GM12875 (cell line): ENCODE data around the gene GPANK1.

Source experiments
- H3K4me3 ChIP-seq: one replicate; pipeline ENCODE4 v1.5.1; 2011; ENCODE audit warnings: low read depth, low read length, control low read depth
- CTCF ChIP-seq: IDR thresholded peaks from 2 replicates; pipeline ENCODE4 v1.5.1; 2011; ENCODE audit warnings: low read depth, mild to moderate bottlenecking, control low read depth, inconsistent platforms, low read length, moderate library complexity, borderline replicate concordance; ENCODE audit not compliant: insufficient read depth

Gene GPANK1

DNA sequence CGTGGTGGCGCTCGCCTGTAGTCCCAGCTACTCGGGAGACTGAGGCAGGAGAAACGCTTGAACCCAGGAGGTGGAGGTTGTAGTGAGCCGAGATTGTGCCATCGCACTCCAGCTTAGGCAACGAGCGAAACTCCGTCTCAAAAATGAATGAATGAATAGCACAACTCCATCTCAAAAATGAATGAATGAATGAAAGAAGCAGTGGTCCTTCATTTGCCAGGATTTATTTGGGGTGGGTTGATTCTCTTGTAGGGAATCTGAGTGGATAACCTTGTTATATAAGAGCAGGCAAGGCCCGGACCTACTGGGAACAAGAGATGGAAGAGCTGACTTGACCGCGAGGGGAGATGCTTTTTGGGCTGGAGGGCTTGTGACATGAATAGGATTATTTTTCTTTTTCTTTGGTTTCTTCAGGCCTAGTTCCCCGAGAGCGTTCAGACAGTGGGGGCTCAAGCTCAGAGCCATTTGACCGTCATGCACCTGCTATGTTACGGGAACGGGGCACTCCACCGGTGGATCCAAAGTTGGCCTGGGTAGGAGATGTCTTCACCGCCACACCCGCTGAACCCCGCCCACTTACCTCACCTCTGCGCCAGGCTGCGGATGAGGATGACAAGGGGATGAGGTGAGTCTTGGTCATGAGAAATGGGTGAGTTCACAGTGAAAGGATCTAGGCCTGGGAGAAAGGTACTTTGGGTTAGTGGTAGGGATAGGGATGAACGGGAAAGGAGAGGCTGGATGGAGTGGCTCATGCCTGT, 34.4 kb downstream of the GPANK1 start:
- TF ChIP-seq CTCF: no peak
- no peak overlapping the region for H3K4me3 ChIP-seq

- TF ChIP-seq CTCF: no peak
- H3K4me3 ChIP-seq: no peak overlapping the region
These were observed 35.8 kb downstream of the GPANK1 start for GRCh38 chr6:31629014-31629413.

GRCh38 chr6:31627690-31628287, 37.0 kb downstream of the GPANK1 start:
- no peak overlapping the region for H3K4me3 ChIP-seq
- no peak for TF ChIP-seq CTCF

GRCh38 chr6:31626952-31627351, 37.8 kb downstream of the GPANK1 start:
- no peak overlapping the region for H3K4me3 ChIP-seq
- TF ChIP-seq CTCF: no peak

- TF ChIP-seq CTCF: no peak
- no peak overlapping the region for H3K4me3 ChIP-seq
These were observed 40.7 kb downstream of the GPANK1 start for GRCh38 chr6:31624070-31624469.

GRCh38 chr6:31622684-31623091, 42.1 kb downstream of the GPANK1 start:
- TF ChIP-seq CTCF: no peak
- H3K4me3 ChIP-seq: no peak overlapping the region

DNA sequence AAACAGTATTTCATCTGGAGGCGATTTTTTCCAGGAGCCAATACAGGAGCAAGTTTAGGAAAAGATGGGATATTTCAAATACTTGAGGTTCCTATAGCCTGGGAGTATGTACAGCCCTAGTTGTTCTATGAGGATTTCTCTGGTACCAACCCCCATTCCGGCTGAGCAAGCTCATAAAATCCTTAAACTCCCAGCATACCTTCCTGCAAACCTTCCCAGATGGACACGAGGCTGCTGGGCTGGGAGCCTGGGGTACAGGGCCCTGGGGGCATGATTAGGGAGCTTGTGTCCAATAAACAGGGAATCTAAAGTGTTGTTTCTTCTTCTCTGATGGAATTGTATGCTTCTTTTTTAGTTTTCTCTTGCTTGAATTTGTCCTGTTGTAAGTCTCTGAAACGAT, 42.8 kb downstream of the GPANK1 start:
- TF ChIP-seq CTCF: no peak
- H3K4me3 ChIP-seq: peak overlapping the region; percentile 69
